A673 (cell line): ENCODE results near the gene ATF7IP2. TPM values are rescaled to one million over a fixed set of nuclear protein-coding genes. Genes with fewer than 3 reads are reported as not detected.

Experiments used
- BruUV-seq: library from RNA; stranded (reverse); fragments of 400-500 nt; replicated peaks from 2 replicates; lab custom pipeline; 2021; lab: Mats Ljungman, UMichigan
- CTCF ChIA-PET: fragments of 300-600 bp; sonication (Branson Sonifier 250); formaldehyde crosslinking; loops from one replicate; lab custom pipeline; 2022; ENCODE audit warnings: antibody characterized with exemption; lab: Charles Lee
- POLR2A ChIA-PET: fragments of 300-600 bp; sonication (Branson Sonifier 250); formaldehyde crosslinking; loops from one replicate; lab custom pipeline; 2022; ENCODE audit warnings: antibody characterized with exemption; ENCODE audit not compliant: low non-redundant PET; lab: Charles Lee
- DNase-seq: peaks from one replicate; pipeline ENCODE4 v3.0.0-alpha.2; 2015; ENCODE audit warnings: low spot score
- H3K27ac ChIP-seq: fragments of 200-600 bp; sonication (generic); 2 replicates; pipeline ENCODE4 v1.5.1; 2016; ENCODE audit warnings: mixed run types, low read depth, mild to moderate bottlenecking, mixed read lengths, antibody characterized with exemption, low read length; ENCODE audit not compliant: poor library complexity, severe bottlenecking
- H3K27me3 ChIP-seq: fragments of 200-600 bp; sonication (generic); replicated peaks from 2 replicates; pipeline ENCODE4 v1.6.1; 2017; ENCODE audit warnings: mixed run types, low read depth, mild to moderate bottlenecking, mixed read lengths, antibody characterized with exemption, low read length; ENCODE audit not compliant: insufficient read depth, poor library complexity
- H3K36me3 ChIP-seq: fragments of 200-600 bp; sonication (generic); 2 replicates; pipeline ENCODE4 v1.6.1; 2016; ENCODE audit warnings: mixed run types, mild to moderate bottlenecking, mixed read lengths, antibody characterized with exemption, low read length; ENCODE audit not compliant: insufficient read depth, poor library complexity, severe bottlenecking
- H3K4me1 ChIP-seq: fragments of 200-600 bp; sonication (generic); 2 replicates; pipeline ENCODE4 v1.6.1; 2017; ENCODE audit warnings: mixed run types, mild to moderate bottlenecking, mixed read lengths, antibody characterized with exemption, low read length; ENCODE audit not compliant: insufficient read depth, poor library complexity, severe bottlenecking
- H3K4me3 ChIP-seq: fragments of 200-600 bp; sonication (generic); 2 replicates; pipeline ENCODE4 v1.5.1; 2016; ENCODE audit warnings: low read depth, mixed run types, mild to moderate bottlenecking, mixed read lengths, low read length; ENCODE audit not compliant: poor library complexity, severe bottlenecking
- H3K9me3 ChIP-seq: fragments of 200-600 bp; sonication (generic); 2 replicates; pipeline ENCODE4 v1.6.1; 2016; ENCODE audit warnings: mixed run types, low read depth, mild to moderate bottlenecking, mixed read lengths, antibody characterized with exemption, low read length; ENCODE audit not compliant: poor library complexity, severe bottlenecking
- CTCF ChIP-seq: fragments of 300-800, 200-600 bp; sonication (generic); conservative IDR thresholded peaks from 2 replicates; pipeline ENCODE4 v1.5.1; 2017; ENCODE audit warnings: low read depth, mild to moderate bottlenecking, antibody characterized with exemption, low read length, moderate library complexity, mixed read lengths
- EZH2 ChIP-seq: fragments of 200-600 bp; sonication (generic); IDR thresholded peaks from 2 replicates; pipeline ENCODE4 v1.6.1; 2017; ENCODE audit warnings: borderline replicate concordance, low read depth, mild to moderate bottlenecking, mixed read lengths, antibody characterized with exemption, low read length; ENCODE audit not compliant: poor library complexity, severe bottlenecking
- intact Hi-C: fragments of 100-400 bp; cut with micrococcal nuclease; formaldehyde crosslinking; loops from one replicate; pipeline ENCODE4 v1.10.0; 2022; ENCODE audit not compliant: unreplicated experiment
- total RNA-seq: library from RNA; stranded (reverse); gene quantifications from 2 replicates; pipeline ENCODE4 v1.2.3, GENCODE V29; 2021

ATF7IP2 gene
- total RNA-seq, 1 experiment from 2014 or later = 20.9 TPM

DNA sequence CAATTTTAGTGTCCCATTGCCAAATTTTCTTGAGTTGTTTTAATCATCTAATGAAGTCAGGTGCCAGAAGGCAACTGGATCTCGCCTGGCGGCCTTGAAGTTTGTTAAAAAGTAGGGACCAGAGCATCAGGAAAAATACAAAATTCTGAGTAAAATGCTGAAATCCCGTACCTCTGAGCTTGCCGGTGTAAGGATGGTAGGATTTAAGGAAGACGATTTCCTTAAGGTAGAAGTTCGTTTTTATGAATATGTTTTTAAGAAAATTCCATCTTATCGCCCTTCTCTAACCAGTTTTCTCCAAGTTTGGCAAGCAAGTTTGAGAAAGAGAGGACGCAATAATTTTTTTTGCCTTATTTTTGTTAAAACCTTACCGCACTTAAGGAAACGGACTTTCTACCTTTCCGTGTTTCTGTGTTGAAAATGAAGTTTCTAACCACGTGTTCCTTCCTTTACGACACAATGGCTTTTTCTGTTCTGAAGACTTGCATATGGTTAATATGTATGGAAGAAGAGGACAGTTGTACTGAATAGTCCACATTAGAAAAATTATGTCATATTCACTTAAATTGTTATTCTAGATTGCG is 748 bp downstream of the ATF7IP2 start:
- TF ChIP-seq CTCF (no peak), EZH2 (no peak)
- H3K27ac ChIP-seq = peak overlapping the region; percentile 89
- H3K4me1 ChIP-seq = no peaks in the 10 kb centered on the region
- peak; percentile 34 for DNase-seq
- H3K9me3 ChIP-seq = peaks cover 9% of the 10 kb centered on the region
- H3K36me3 ChIP-seq = peaks cover 8% of the 10 kb centered on the region
- H3K27me3 ChIP-seq = no peaks in the 10 kb centered on the region
- BruUV-seq = TSS peak; percentile 70
- ChIA-PET CTCF (no interaction called here), POLR2A (no interaction called here)
- intact Hi-C loops = loop anchor here (10.0 kb wide), 1 partner anchor 118 kb away; no protein-coding TSS in a partner anchor
- peak overlapping the region; percentile 82 for H3K4me3 ChIP-seq

DNA sequence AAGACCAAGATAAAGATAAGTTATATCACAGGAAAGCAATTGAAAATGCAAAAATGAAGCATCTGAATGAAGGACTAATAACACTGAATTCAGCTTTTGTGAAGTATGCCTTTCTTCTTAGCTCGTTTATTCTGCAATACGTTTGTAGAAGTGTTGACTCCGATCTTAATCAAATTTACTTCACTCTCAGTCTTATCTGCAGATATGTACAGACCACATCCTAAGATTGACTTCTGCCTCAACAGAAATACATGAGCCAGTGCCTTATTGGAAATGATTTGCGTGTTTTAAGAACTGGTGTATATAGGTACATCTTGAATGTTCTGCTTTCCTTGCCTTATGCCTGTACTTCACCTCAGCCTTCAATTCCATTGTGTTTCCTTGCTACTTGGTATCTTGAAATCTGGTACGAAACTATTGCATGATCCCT is 1.3 kb downstream of the ATF7IP2 start:
- TF ChIP-seq CTCF = no peak
- no peak for TF ChIP-seq EZH2
- DNase-seq = no peak
- no TSS peak for BruUV-seq
- intact Hi-C loops = loop anchor here (10.0 kb wide), 1 partner anchor 118 kb away; no protein-coding TSS in a partner anchor
- Histone ChIP-seq H3K27me3 (no peaks in the 10 kb centered on the region), H3K9me3 (peaks cover 9% of the 10 kb centered on the region), H3K36me3 (peaks cover 8% of the 10 kb centered on the region), H3K4me3 (peak overlapping the region; percentile 82), H3K4me1 (no peaks in the 10 kb centered on the region), H3K27ac (no peak overlapping the region)
- ChIA-PET POLR2A (no interaction called here), CTCF (no interaction called here)

DNA sequence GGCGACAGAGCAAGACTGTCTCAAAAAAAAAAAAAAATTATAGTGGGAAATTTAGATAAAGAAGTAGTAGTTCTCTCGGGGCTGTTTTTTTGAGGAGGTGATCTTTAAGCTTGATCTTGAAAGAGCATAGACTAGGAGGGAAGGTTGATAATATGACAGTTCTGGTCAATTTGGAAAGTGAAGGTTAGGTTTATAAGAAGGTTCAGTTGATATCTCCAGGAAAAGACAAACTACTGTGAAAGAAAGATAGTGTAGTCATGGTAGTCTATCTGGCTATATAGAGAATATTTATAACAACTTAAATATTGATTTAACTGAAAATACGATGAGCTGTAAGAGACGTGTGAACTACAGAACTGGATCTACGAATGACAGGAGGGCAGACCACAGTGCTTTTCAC is 3.1 kb downstream of the ATF7IP2 start:
- ChIA-PET POLR2A (no interaction called here), CTCF (no interaction called here)
- intact Hi-C loops = loop anchor here (10.0 kb wide), 1 partner anchor 116 kb away; no protein-coding TSS in a partner anchor
- no TSS peak for BruUV-seq
- Histone ChIP-seq H3K4me3 (no peak overlapping the region), H3K27me3 (no peaks in the 10 kb centered on the region), H3K27ac (no peak overlapping the region), H3K9me3 (peaks cover 9% of the 10 kb centered on the region), H3K4me1 (no peaks in the 10 kb centered on the region), H3K36me3 (peaks cover 8% of the 10 kb centered on the region)
- no peak for TF ChIP-seq CTCF
- no peak for TF ChIP-seq EZH2
- DNase-seq = no peak
